Activated T-cell treated with anti-CD3 and anti-CD28 coated beads, Interleukin-2, amount 50 U/mL, for 4 hours (primary cell): ENCODE results near the gene NNMT. TPM values are rescaled to one million over a fixed set of nuclear protein-coding genes. Genes with fewer than 3 reads are reported as not detected.

Source experiments
- ATAC-seq, 2 donors: fragments of 200-7000 bp; cut with Tn5 transposase; one replicate each; pipeline ENCODE4 v1.10.0; 2021
- DNase-seq: peaks from one replicate; pipeline ENCODE4 v3.0.0-alpha.2; 2020
- H3K27me3 Mint-ChIP-seq: one replicate; pipeline ENCODE4 v1.8.0; 2021; ENCODE audit warnings: low read depth, mixed read lengths
- H3K36me3 Mint-ChIP-seq: one replicate; pipeline ENCODE4 v1.8.0; 2022; ENCODE audit warnings: mixed read lengths; ENCODE audit not compliant: insufficient read depth
- H3K4me1 Mint-ChIP-seq: one replicate; pipeline ENCODE4 v1.8.0; 2021; ENCODE audit warnings: low read depth, mixed read lengths
- H3K4me3 Mint-ChIP-seq: one replicate; pipeline ENCODE4 v1.8.0; 2021; ENCODE audit warnings: mild to moderate bottlenecking, moderate library complexity, mixed read lengths
- H3K9me3 Mint-ChIP-seq: one replicate; pipeline ENCODE4 v1.8.0; 2021; ENCODE audit warnings: mixed read lengths
- total RNA-seq, 3 donors: library from RNA; stranded (reverse); gene quantifications; one replicate each; pipeline ENCODE4 v1.2.1, GENCODE V29; 2021

Gene NNMT
- total RNA-seq, 3 donors from 2014 or later: 0.23 to 0.61 TPM; not detected in 1

GRCh38 chr11:114273890-114274635 lies 22.1 kb upstream of the NNMT start:
- H3K36me3 Mint-ChIP-seq: no peaks in the 10 kb centered on the region
- no peak for DNase-seq
- H3K27me3 Mint-ChIP-seq: peaks cover 38% of the 10 kb centered on the region
- no peak overlapping the region for H3K4me3 Mint-ChIP-seq
- no peak for ATAC-seq
- no peaks in the 10 kb centered on the region for H3K9me3 Mint-ChIP-seq
- no peaks in the 10 kb centered on the region for H3K4me1 Mint-ChIP-seq

DNA sequence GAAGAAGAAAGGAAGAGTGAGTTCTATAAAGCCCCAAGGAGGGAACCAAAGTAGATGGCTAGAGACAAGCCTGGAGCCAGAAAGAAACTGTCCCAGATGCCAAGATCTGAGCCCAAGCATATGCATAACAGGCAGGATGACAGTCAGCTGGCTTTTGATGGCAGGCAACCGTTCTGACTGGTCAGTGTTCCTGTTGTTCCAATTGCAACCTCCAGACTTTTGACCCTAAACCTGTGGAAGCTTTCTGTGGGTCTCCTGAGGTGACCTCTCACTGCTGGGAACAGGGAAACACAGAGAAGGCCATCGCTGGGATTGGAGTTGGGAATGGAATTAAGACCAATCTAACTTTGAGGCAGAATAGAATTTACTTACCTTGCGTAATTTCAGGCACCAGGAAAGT lies 21.6 kb upstream of the NNMT start:
- Mint-ChIP-seq H3K4me1 (no peaks in the 10 kb centered on the region), H3K9me3 (no peaks in the 10 kb centered on the region), H3K36me3 (no peaks in the 10 kb centered on the region), H3K27me3 (peaks cover 40% of the 10 kb centered on the region), H3K4me3 (no peak overlapping the region)
- DNase-seq (no peak), ATAC-seq (no peak)

GRCh38 chr11:114275280-114275679 lies 20.9 kb upstream of the NNMT start:
- H3K9me3 Mint-ChIP-seq: no peaks in the 10 kb centered on the region
- no peaks in the 10 kb centered on the region for H3K36me3 Mint-ChIP-seq
- ATAC-seq: no peak
- no peak for DNase-seq
- H3K27me3 Mint-ChIP-seq: peaks cover 44% of the 10 kb centered on the region
- H3K4me3 Mint-ChIP-seq: no peak overlapping the region
- H3K4me1 Mint-ChIP-seq: no peaks in the 10 kb centered on the region

DNA sequence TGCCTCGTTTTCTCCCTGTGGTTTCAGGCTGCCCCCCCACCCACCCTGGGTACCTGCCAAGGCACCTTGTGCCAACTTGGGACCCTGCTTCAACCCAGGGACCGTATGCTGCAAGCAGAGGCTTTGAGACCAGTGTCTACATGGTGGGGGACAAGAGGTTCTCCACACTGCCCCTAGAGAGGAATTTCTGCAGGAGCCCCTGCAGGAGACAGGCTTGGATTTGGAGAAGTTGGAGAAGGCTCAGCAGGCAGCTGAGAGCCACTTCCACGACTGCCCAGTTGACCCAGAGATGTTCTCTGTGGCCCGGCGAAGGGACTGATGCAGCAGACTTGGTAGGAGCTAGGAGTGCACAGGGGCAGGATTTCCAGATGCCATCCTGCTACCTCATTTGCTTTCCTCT lies 20.1 kb upstream of the NNMT start:
- H3K4me1 Mint-ChIP-seq: no peaks in the 10 kb centered on the region
- H3K9me3 Mint-ChIP-seq: no peaks in the 10 kb centered on the region
- H3K27me3 Mint-ChIP-seq: peaks cover 38% of the 10 kb centered on the region
- H3K36me3 Mint-ChIP-seq: no peaks in the 10 kb centered on the region
- H3K4me3 Mint-ChIP-seq: no peak overlapping the region
- no peak for DNase-seq
- ATAC-seq: no peak

DNA sequence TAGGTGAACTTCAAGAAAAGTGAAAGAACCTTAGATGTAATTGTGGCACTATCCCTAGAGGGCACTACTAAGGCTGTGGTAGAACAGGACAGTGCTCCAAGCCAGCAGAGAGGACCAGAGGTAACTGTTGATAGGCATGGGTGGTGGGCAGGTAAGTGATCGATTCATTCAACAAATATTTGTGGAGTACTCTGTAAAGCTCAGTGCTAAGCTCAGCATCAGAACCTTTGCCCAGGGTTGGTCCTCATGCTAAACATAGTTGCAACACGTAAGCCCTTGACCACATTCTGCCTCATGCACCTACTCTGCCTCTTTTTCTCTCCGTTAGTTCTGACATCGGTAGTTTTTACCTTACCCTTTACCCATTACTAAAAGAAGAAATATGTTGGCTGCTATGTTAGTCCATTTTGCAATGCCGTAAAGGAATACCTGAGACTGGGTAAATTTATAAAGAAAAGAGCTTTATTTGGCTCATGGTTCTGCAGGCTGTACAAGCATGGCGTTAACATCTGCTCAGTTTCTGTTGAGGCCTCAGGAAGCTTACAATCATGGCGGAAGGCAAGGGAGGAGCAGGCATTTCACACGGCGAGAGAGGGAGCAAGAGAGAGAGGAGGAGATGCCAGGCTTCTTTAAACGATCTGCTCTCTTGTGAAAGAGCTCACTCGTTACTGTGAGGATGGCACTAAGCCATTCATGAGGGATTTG lies 18.4 kb upstream of the NNMT start:
- Mint-ChIP-seq H3K4me3 (no peak overlapping the region), H3K36me3 (no peaks in the 10 kb centered on the region), H3K27me3 (peaks cover 28% of the 10 kb centered on the region), H3K4me1 (no peaks in the 10 kb centered on the region), H3K9me3 (no peaks in the 10 kb centered on the region)
- ATAC-seq (no peak), DNase-seq (no peak)

GRCh38 chr11:114278342-114279065 lies 17.7 kb upstream of the NNMT start:
- H3K4me3 Mint-ChIP-seq: no peak overlapping the region
- H3K27me3 Mint-ChIP-seq: peaks cover 22% of the 10 kb centered on the region

DNA sequence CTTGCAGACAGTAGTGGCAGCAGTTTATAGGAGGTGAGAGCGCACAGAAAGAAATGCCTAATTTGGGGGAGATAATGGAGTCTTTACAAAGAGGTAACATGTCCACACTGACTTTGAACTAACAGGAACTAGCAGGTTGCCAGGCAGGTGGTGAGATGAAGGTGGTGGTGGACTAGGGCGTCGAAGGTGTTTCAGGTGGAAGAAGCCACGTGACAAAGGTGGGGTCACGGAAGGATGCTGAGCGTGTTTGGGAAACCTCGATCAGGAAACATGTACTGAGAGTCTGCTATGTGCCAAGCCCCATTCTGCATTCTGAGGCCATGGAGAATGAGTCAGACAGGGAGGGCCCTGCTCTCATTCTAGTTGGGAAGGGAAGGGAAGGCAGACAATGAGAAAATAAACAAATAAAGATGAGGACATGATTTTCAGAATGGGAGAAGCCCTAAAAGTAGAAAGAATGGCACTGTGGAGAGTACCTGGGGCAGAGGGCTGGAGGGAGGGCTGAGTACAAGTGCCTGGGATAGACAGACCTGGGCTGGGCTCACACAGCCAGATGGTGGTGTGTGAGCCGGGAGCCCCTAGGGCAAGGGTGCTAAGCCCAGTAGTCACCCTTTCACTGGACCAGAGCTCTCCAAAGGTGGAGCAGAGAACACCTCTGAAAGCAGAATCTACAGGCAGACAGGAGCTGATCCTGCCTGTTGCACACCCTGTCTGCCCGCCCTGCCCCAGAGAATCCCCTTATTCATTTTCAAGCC lies 16.2 kb upstream of the NNMT start:
- peaks cover 17% of the 10 kb centered on the region for H3K27me3 Mint-ChIP-seq
- ATAC-seq (no peak), DNase-seq (no peak)
- no peaks in the 10 kb centered on the region for H3K36me3 Mint-ChIP-seq
- H3K4me3 Mint-ChIP-seq: no peak overlapping the region
- no peaks in the 10 kb centered on the region for H3K9me3 Mint-ChIP-seq
- no peaks in the 10 kb centered on the region for H3K4me1 Mint-ChIP-seq

More at GRCh38 chr11:114278342-114279065, 17.7 kb upstream of the NNMT start:
- no peaks in the 10 kb centered on the region for H3K4me1 Mint-ChIP-seq
- no peak for ATAC-seq
- no peaks in the 10 kb centered on the region for H3K36me3 Mint-ChIP-seq
- no peak for DNase-seq
- H3K9me3 Mint-ChIP-seq: no peaks in the 10 kb centered on the region

GRCh38 chr11:114280696-114281095 lies 15.5 kb upstream of the NNMT start:
- no peaks in the 10 kb centered on the region for H3K4me1 Mint-ChIP-seq
- no peak for DNase-seq
- peaks cover 13% of the 10 kb centered on the region for H3K27me3 Mint-ChIP-seq
- ATAC-seq: no peak
- no peak overlapping the region for H3K4me3 Mint-ChIP-seq
- H3K36me3 Mint-ChIP-seq: no peaks in the 10 kb centered on the region
- no peaks in the 10 kb centered on the region for H3K9me3 Mint-ChIP-seq

- H3K4me1 Mint-ChIP-seq: no peaks in the 10 kb centered on the region
- DNase-seq (no peak), ATAC-seq (no peak)
- no peaks in the 10 kb centered on the region for H3K9me3 Mint-ChIP-seq
- H3K4me3 Mint-ChIP-seq: no peak overlapping the region
- H3K27me3 Mint-ChIP-seq: peaks cover 13% of the 10 kb centered on the region
- no peaks in the 10 kb centered on the region for H3K36me3 Mint-ChIP-seq
Measured at GRCh38 chr11:114281388-114281956, 14.7 kb upstream of the NNMT start.

- no peaks in the 10 kb centered on the region for H3K9me3 Mint-ChIP-seq
- DNase-seq: no peak
Measured at GRCh38 chr11:114282488-114282887, 13.7 kb upstream of the NNMT start.

GRCh38 chr11:114283422-114283821 lies 12.8 kb upstream of the NNMT start:
- Mint-ChIP-seq H3K27me3 (peaks cover 13% of the 10 kb centered on the region), H3K36me3 (no peaks in the 10 kb centered on the region), H3K9me3 (no peaks in the 10 kb centered on the region), H3K4me1 (no peaks in the 10 kb centered on the region), H3K4me3 (no peak overlapping the region)
- DNase-seq (no peak), ATAC-seq (no peak)

More at GRCh38 chr11:114282488-114282887, 13.7 kb upstream of the NNMT start:
- Mint-ChIP-seq H3K27me3 (peaks cover 13% of the 10 kb centered on the region), H3K36me3 (no peaks in the 10 kb centered on the region), H3K4me3 (no peak overlapping the region), H3K4me1 (no peaks in the 10 kb centered on the region)
- ATAC-seq: no peak

DNA sequence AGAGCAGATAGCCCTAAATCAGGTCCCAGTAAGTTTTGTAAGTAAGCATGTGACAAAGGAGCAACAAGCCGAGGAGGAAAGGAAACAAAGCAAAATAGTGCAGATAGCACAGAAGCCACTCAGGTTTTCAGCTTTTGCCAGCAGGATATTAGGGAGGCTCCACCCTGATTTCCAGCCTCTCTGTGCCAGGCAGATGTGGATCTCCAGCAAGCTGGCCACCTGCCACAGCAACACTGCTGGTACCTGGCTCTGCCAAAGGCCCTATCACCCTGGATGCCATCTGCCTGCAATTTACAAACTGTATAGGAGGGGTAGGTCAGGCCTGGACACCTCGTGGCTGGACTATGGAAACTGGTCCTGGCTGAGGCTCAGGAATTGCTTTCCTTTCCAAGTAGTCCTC lies 12.2 kb upstream of the NNMT start:
- peaks cover 10% of the 10 kb centered on the region for H3K27me3 Mint-ChIP-seq
- no peak for DNase-seq
- H3K36me3 Mint-ChIP-seq: no peaks in the 10 kb centered on the region
- no peaks in the 10 kb centered on the region for H3K4me1 Mint-ChIP-seq
- ATAC-seq: no peak
- no peaks in the 10 kb centered on the region for H3K9me3 Mint-ChIP-seq
- H3K4me3 Mint-ChIP-seq: no peak overlapping the region

- no peaks in the 10 kb centered on the region for H3K9me3 Mint-ChIP-seq
- no peaks in the 10 kb centered on the region for H3K4me1 Mint-ChIP-seq
- H3K36me3 Mint-ChIP-seq: no peaks in the 10 kb centered on the region
- peaks cover 1% of the 10 kb centered on the region for H3K27me3 Mint-ChIP-seq
- DNase-seq (no peak), ATAC-seq (no peak)
- no peak overlapping the region for H3K4me3 Mint-ChIP-seq
Measured at GRCh38 chr11:114284914-114285313, 11.3 kb upstream of the NNMT start.

DNA sequence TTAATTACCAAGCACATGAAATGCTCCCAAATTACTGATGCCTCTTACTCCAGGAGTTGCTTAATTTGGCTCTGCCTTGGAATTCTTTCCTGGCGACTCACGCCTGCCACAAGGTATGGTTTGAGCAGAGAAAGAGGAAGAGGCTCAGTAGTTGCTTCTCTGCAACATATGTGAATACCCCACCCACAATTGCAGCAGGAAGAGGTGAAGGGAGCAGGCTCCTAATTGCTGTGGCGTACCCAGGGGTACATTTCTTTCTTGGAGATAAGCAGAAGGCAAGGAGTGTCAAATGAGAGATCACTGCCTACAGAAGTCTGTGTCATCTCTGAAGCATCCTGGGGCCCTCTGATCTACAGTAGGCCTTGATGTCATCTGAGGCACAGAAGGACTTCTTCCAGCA lies 10.6 kb upstream of the NNMT start:
- no peaks in the 10 kb centered on the region for H3K36me3 Mint-ChIP-seq
- DNase-seq: no peak

More for the DNA sequence above, 10.6 kb upstream of the NNMT start:
- no peak for ATAC-seq
- no peak overlapping the region for H3K4me3 Mint-ChIP-seq
- H3K9me3 Mint-ChIP-seq: no peaks in the 10 kb centered on the region
- no peaks in the 10 kb centered on the region for H3K27me3 Mint-ChIP-seq
- H3K4me1 Mint-ChIP-seq: no peaks in the 10 kb centered on the region
